HG03442 (cell line): ENCODE data around the gene KCNQ2.

Experiments
- ATAC-seq: cut with Tn5 transposase; IDR thresholded peaks from one replicate; pipeline ENCODE4 v1.9.1; 2021; ENCODE audit warnings: mild to moderate bottlenecking, moderate library complexity; ENCODE audit not compliant: unreplicated experiment

Gene KCNQ2

DNA sequence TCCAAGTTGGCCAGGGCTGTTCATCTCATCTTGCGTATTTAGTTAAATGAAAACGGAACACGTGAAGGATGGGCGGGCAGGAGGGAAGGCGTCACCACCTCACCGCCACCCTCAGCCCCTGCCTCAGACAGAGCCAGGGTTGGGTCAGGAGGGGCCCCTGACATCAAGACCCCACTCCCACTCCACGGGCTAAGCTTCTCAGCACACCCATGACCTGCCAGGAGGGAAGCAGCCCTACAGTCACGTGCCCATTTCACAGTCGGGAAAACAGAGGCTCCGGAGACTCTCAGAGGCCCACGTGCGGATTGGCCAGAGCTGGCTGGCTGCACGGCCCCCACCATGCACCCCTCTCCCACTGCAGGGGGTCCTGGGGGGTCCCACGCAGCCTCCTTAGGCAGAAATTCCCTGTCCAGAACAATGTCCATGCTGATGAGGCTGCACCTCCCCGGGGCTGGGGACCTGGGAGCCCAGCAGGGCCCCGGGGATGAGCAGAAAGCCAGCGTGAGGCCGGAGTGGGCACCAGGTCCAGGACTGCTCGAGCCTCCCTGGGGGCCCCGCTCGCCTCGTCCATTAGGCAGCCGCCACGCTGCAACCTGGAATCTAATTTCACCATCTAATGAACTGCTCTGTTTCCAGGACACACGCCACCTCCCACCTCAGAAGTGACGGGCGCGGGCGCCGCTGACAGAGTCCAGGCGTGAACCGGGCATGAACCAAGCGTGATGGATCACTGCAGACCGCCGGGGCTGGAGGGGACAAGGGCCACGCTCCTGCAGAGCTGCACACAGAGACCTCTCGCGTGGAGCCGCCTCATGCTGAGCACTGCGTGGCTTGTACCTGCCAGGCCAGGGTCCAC is 15.8 kb downstream of the KCNQ2 start:
- no peak for ATAC-seq

DNA sequence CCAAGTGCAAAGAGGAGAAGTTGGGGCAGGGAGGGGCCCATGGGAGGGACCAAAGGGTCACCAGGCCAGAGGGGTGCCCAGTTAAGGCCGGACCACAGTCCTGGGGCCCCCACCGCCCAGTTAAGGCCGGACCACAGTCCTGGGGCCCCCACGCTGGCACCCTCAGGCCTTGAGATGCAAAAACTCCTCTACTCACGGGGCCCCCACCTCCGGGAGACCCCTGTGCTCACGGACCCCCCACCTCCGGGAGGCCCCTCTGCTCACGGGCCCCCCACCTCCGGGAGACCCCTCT is 16.9 kb downstream of the KCNQ2 start:
- ATAC-seq, result no peak

DNA sequence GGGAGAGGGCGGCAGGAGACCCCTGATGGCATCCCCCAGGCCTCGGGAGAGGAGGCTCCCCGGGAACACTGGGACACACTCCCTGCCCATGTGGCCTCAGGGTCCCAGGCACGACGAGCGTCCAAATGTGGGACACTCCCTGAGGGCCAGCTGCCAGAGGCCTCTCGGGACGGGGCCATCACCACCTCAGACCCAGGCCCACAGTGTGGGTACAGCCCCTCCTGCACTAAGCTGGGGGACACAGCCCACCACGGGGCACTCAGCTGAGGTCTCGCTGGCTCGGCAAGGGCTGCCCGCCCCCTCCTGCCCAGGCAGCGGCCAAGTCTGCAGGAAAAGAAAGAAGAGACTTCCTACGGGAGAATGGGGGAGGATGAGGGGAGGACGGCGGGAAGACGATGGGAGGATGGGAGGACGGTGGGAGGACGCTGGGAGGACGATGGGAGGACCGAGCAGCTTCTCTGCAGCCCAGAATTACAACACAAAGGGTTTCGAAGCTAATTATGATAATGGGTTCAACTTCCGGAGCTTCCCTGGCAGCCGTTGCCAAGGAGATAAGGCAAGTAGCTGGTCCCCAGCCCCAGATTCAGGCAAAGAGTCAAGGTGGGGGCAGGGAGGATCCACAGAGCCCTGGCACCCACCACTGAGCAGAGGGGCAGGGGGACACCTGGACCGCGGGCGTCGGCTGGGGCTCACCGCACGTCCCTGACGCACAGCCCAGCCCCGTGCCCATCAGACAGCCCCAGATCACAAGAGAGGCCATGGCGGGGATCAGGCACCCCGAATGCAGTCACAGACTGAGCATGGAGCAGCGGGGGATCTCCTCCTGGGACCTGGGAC is 17.5 kb downstream of the KCNQ2 start:
- ATAC-seq, result no peak

DNA sequence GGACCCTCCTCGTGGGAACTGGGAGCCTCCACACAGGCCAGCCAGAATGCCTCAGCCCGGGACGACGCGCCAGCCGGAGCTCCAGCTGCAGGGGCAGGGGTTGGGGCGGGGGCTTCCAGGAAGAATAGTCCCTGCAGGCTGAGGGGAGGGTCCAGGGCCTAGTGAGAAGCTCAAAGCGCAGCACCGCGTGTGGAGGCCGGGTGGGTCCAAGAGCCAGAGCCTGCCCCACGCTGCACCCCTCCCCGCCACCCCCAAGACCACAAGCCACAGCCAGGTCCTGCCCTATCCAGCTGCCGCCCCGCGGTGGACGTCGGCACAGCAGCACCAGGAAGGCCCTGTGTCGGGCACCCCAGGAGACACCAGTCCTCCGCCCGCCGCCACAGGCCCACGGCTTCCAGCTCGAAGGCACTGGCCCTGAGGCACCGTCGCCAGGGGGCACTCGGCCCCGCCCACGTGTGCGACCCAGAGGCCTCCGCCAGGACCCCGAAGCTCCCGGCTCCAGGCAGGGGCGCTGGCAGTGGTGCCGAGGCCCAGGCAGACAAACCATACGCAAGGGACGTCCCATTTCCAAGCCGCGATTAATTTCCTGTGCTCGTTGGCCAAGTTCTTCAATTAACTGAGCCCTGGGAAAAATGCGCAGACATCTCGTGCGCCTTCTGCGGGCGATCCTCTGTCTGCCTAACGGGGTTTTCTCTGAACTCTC is 19.5 kb downstream of the KCNQ2 start:
- ATAC-seq, result no peak

DNA sequence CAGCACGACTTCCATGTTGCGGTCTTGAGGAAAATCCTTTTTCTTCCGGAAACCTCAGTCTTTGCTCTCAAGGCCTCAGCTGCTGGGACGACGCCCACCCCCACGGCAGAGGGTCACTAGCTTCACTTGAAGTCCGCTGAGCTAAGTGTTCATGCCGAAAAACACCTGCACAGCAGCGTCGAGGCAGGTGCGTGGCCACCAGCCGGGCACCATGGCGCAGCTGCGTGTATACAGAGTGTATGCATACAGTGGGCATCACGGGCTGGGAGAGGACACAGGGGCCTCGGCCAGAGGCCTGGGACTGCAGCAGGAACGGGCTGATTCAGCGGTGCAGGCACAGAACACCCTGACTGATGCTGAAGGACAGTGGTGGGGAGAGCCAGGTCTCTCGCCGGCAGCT is 20.1 kb downstream of the KCNQ2 start:
- no peak for ATAC-seq

DNA sequence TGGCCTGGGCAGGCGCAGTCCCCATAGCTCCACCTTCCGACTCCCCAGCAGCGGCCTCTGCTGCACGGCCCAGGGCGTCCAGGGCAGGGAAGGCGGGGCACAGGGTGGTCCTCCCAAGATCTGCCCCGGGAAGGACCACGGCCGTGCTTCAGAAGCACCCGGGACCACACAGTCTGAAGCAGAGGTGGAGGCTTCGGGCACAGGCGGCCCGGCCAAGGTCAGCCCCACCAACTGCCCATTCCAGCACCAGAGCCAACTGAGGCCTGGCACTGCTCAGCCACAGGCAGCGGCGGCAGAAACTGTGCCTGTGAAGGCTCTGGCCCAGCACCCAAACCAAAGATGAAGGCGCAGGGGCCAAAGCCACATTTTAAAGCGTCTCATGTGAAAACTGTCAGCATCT is 20.6 kb downstream of the KCNQ2 start:
- ATAC-seq, result no peak

DNA sequence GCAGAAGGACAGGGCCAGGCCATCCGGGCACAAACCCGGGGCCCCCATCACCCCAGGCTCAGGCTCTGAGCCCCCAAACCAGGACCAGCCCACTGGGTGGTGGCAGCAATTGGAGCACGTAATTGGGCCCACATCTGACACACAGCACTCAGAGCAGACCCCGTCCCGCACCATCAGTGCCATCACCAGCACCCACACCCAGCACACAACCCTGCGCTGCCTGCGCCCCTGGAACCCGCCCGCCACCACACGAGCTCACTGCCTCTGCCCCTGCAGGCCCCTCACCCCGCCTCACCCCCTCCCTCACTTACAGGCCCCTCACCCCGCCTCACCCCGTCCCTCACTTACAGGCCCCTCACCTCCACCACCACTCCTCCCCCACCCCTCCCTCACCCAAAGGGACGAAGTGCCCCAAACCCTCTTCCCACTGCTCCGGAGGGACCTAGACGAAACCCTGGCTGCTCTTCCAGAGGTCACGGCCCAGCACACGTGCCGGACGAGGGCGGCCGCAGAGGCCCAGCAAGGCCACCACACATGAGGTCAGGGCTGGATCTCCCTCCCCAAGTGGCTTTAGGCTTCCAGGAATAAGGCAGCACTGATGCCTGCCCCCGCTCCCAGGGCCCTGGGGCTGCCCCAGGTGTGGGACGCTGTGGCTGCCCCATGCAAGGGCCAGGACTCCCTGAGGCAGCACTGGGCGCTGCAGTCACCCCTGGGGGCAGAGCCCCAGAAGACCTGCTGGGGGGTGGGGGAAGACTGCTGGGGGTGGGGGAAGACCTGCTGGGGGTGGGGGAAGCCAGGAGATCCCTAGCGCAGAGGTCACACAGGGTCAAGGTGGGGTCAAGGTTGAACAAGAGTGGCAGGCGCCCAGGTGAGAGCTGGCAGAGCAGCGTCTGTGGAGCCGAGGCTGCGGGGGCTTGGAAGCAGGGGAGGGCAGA is 22.4 kb downstream of the KCNQ2 start:
- ATAC-seq, result no peak

DNA sequence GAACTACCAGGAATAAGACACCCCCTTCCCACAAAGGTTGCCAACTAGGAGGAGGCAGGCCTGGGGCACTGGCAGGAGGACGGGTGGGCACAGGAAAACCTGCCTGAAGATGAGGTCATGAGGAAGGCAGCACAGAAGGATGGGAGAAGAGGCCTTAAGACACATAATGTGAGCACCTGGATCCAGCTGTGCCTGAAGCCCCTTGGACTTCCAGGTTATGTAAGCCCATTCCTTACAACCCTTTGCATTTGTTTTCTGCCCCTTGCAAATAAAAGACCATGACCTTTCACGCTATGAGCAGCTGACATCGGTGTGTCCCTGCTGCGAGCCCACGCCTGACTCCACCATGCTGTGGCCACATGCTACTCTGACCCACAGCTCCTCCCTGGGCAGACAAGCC is 23.4 kb downstream of the KCNQ2 start:
- no peak for ATAC-seq

DNA sequence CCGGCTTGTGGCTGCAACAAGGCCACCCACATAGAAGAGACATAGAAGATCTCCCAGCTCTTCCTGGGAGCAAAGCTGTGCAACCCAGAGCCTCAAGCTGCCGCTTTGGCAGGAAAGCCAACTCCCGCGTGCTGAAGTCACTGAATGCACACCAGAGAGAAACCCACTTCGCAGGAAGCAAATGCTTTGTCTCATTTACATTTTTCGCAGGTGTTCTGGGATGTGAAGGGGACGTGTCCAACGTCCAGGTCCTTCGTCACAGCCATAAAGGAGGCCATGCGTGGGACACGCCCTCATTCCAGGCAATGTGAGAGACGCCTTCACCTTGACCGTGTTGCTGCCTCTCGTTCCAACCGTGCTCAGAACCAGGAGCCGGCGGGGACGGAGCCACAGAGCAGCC is 24.4 kb downstream of the KCNQ2 start:
- no peak for ATAC-seq

DNA sequence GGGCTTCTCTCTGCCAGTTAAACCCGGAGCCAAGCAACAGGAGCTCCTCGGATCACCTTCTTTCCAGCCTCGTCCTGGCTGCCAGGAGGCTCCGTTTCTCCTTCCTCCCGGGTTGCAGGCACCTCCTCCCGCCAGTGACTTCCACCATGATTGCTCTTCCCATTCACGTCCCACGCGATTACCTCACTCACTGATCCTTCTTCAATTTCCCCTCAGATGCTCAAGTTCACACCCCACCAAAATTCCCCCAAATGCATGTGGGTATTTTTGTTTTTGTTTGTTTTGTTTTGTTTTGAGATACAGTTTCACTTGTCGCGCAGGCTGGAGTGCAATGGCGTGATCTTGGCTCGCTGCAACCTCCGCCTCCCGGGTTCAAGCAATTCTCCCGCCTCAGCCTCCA is 25.1 kb downstream of the KCNQ2 start:
- ATAC-seq, result no peak

DNA sequence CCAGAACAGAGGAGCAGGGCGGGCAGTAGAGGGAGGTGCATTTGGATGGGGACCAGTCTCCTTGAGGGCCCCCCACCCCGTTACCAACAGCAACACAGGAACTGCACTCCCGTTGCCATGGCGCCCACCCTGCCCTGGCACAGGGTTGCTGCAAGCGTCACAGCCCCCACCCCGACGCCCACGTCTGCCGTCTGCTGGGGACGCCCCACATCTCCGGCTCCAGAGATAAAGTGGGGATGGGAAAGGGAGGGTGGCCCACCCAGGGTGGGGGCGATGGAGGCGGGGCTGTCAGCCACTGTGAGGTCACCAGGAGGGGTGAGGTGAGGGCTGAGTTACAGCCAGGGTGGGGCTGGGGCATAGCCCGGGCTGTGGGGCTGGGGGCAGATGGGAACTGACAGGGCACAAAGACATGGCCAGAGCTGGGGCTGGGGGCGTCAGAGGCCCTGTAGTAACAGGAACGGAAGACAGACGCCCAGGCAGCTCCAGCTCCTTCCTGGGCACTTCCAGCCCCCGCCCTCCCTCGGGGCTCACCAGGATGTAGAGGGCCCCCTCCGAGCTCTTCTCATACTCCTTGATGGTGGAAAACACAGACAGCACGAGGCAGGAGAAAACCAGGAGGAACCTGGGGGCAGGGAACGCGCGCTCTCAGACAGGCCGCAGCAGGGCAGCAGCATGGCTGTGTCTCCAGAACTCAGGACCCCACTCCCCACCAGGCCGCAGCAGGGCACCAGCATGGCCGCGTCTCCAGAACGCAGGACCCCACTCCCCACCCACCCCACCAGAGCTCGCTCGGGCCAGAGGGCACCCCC is 26.0 kb downstream of the KCNQ2 start:
- no peak for ATAC-seq

DNA sequence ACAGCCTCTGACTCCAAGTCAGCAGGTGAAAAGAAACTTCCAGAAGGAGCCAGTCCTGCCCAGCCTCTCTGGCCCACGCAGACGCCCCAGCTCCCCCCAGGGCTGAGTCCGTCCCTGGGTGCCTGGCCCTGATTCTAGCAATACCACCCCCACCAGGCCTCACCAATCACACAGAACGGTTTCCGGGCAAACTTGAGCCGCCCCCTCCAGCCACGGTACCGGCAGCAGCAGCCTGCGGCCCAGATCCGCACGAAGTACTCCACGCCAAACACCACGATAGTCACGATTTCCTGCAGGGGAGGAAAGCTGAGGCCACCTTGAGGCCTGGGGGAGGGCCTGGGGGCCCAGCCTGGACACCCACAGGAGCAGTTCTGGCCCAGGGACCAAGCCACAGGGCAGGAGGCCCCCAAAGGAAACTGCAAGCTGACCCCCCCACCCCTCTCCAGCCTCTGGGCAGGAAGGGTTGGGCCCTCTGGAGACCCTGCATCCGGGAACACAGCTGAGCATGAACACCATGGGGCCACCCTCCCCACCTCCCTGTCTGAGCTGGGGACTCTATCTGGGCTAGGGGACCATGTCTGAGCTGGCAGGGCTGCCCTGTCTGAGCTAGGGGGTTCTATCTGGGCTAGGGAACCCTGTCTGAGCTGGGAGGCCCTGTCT is 27.2 kb downstream of the KCNQ2 start:
- ATAC-seq, result no peak

DNA sequence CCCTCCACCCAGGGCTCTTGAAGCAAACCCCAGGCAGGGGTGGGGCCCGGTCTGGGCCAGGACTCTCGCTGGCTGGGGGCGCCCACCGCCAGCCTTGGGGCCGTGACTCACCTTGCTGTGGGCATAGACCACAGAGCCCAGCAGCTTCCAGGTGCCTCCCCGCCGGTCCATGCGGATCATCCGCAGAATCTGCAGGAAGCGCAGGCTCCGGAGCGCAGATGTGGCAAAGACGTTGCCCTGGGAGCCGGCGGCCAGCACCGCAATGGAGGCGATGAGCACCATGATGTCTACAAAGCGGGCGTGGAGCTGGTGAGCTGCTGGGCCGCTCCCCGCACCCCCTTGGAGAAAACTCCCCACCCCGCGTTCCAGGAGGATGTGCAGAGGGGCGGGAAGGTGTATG is 27.9 kb downstream of the KCNQ2 start:
- ATAC-seq, result no peak

DNA sequence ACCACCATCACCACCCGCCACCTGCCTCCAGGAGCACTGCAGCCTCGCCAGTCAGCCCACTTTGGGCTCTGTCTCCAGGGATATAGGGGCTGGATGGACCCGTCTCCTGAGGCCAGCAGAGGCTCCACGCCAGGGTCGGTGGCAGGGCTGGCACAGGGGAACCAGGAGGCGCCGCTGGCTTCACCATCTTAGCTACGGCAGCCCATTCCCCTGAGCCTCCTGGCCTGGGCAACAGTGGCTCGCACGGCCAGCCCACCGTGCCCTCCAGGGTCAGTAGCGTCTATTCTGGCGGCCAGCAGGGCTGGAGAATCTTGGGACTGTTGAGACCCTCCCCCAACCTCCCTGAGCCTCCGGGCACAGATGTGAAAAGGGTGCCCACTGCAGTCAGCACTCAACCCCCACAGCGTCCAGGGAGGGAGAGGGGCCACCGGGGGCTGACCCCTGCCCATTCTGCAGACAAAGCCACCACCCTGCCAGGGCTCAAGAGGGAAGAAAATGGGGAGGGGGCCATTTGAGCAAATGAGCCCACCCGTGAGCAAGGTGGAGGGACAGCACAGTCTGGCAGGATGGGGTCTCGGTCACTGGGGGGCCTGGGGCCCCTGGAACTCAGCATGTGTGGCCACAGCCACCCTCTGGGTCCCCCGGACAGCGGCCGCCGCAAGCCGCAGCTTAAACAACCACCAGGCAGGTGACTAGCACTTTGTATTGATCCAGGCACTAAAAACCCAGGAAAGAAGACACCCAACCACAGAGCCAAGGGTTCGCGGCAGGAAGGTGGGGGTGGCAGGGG is 28.7 kb downstream of the KCNQ2 start:
- no peak for ATAC-seq

DNA sequence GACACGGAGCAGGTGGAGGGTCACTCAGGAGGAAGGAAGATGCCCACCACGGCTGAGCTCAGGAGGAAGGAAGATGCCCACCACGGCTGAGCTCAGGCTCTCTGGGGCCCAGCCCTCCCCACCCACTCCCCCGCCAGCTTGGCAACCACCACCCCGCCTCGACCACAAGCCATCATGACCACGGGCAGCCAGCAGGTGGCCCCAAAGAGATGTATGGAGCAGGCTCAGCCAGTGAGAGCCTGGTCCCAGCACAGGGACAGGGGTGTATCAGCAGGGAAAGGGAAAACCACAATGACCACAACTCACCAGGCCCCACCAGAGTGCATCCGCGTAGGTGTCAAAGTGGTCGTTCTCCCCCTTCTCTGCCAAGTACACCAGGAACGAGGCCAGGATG is 30.4 kb downstream of the KCNQ2 start:
- ATAC-seq, result no peak

DNA sequence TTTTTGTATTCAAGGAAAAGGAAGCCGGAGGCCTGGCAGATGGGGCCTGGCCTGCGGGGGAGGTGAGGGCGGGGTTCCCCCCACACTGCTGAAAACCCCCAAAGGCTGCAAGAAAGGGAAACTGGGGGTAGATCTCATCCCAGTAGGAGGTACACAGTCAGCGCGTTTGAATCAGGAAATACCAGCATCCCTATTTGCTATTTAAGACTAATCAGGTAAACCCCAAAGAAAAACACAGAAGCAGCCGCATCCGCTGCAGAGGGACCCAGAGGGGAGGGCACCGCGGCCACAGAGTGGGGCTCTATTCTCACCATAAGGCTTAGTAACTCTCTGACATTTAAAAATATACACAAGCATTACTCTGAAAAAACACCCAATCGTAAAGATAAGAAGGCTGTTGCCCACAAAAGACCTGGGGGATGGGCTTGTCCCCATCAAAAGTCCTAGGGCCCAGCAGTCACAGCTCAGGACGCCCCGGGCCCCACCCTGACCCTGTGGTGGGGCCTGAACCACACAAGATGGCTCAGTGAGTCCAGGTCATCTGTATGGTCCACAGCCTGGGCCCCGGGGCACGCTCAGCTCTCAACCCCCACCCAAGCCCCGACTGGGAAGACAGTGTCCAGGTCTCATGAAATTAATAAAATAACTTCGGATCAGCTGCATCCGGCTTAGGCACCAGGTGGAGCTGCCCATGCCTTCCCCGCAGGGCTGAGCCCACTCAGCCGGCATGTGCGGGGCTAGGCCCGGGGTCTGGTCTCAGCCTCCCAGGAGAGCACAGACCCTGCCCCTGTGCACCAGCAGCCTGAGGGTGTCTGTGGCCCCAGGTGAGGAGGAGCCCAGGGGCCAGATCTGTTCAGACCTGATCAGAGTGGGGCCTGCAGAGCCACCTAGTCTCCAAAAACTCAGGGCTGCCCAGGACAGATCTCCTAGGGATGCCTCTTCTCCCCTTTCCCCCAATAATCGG is 31.0 kb downstream of the KCNQ2 start:
- no peak for ATAC-seq

DNA sequence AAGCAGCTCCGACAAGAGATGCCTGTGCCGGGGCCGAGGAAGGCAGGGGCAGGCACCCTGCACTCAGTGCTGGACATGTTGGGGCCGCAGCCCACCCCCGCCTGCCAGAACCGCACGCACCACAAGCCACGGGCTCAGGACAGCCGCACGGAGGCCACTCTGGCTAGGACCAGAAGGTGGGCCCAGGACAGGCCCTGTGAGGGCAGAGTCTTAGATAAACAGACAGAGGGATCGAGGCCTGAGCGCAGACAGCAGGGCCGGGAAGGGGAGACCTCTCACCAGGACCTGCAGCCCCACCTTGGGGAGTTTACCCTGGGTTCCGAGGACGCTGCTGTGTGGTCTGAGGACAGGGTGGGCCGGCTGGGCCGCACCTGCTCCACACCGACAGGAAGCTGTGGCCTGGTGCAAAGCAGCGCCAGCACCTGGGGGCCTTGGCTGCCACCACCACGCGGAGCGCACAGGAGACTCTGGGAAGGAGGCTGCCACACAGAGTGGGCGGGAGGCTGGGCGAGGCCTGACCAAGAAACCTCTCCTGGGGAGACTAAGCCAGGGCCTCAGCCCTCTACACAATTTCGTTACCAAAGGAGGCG is 32.0 kb downstream of the KCNQ2 start:
- ATAC-seq, result no peak
